Skeletal muscle satellite cell (primary cell): ENCODE results near the gene SPATA9.

Source experiments
- H3K27me3 ChIP-seq: 2 replicates; pipeline ENCODE4 v1.7.0; 2013; ENCODE audit warnings: low read length; ENCODE audit not compliant: control insufficient read depth, insufficient read depth
- H3K36me3 ChIP-seq: 2 replicates; pipeline ENCODE4 v1.7.0; 2013; ENCODE audit warnings: mild to moderate bottlenecking, control low read depth, low read length; ENCODE audit not compliant: insufficient read depth
- H3K4me1 ChIP-seq: 2 replicates; pipeline ENCODE4 v1.7.0; 2013; ENCODE audit warnings: low read length; ENCODE audit not compliant: control insufficient read depth, insufficient read depth
- H3K4me2 ChIP-seq: 2 replicates; pipeline ENCODE4 v1.7.0; 2013; ENCODE audit warnings: mild to moderate bottlenecking, low read length
- H3K4me3 ChIP-seq: 2 replicates; pipeline ENCODE4 v1.7.0; 2013; ENCODE audit warnings: low read length
- H3K9ac ChIP-seq: 2 replicates; pipeline ENCODE4 v1.7.0; 2013; ENCODE audit warnings: mild to moderate bottlenecking, low read depth, low read length, moderate library complexity
- H3K9me3 ChIP-seq: replicated peaks from 2 replicates; pipeline ENCODE4 v1.7.0; 2013; ENCODE audit warnings: mild to moderate bottlenecking, control low read depth, low read length

SPATA9 gene

GRCh38 chr5:95699337-95699736 lies 16.5 kb upstream of the SPATA9 start:
- Histone ChIP-seq H3K36me3 (no peaks in the 10 kb centered on the region), H3K9ac (no peak overlapping the region), H3K4me2 (no peak overlapping the region), H3K4me3 (no peak overlapping the region), H3K9me3 (no peaks in the 10 kb centered on the region), H3K27me3 (no peaks in the 10 kb centered on the region), H3K4me1 (no peaks in the 10 kb centered on the region)

- Histone ChIP-seq H3K36me3 (no peaks in the 10 kb centered on the region), H3K4me1 (no peaks in the 10 kb centered on the region), H3K4me3 (no peak overlapping the region), H3K9ac (no peak overlapping the region), H3K9me3 (no peaks in the 10 kb centered on the region), H3K27me3 (no peaks in the 10 kb centered on the region), H3K4me2 (no peak overlapping the region)
Measured at GRCh38 chr5:95697781-95698681, 15.2 kb upstream of the SPATA9 start.

GRCh38 chr5:95690333-95690732 lies 7.5 kb upstream of the SPATA9 start:
- Histone ChIP-seq H3K4me2 (no peak overlapping the region), H3K27me3 (no peaks in the 10 kb centered on the region)

GRCh38 chr5:95689680-95690079 lies 6.9 kb upstream of the SPATA9 start:
- H3K9ac ChIP-seq = no peak overlapping the region
- H3K27me3 ChIP-seq = no peaks in the 10 kb centered on the region
- H3K4me3 ChIP-seq = no peak overlapping the region

More at GRCh38 chr5:95690333-95690732, 7.5 kb upstream of the SPATA9 start:
- Histone ChIP-seq H3K4me1 (no peaks in the 10 kb centered on the region), H3K9ac (no peak overlapping the region), H3K9me3 (no peaks in the 10 kb centered on the region), H3K4me3 (no peak overlapping the region), H3K36me3 (no peaks in the 10 kb centered on the region)

GRCh38 chr5:95686651-95687050 lies 3.9 kb upstream of the SPATA9 start:
- H3K9ac ChIP-seq = no peak overlapping the region
- no peaks in the 10 kb centered on the region for H3K4me1 ChIP-seq
- H3K36me3 ChIP-seq = no peaks in the 10 kb centered on the region
- no peak overlapping the region for H3K4me3 ChIP-seq
- no peak overlapping the region for H3K4me2 ChIP-seq
- H3K27me3 ChIP-seq = no peaks in the 10 kb centered on the region
- no peaks in the 10 kb centered on the region for H3K9me3 ChIP-seq

More at GRCh38 chr5:95689680-95690079, 6.9 kb upstream of the SPATA9 start:
- Histone ChIP-seq H3K36me3 (no peaks in the 10 kb centered on the region), H3K4me2 (no peak overlapping the region), H3K9me3 (no peaks in the 10 kb centered on the region), H3K4me1 (no peaks in the 10 kb centered on the region)

GRCh38 chr5:95684361-95684760 lies 1.6 kb upstream of the SPATA9 start:
- Histone ChIP-seq H3K9me3 (no peaks in the 10 kb centered on the region), H3K9ac (no peak overlapping the region), H3K36me3 (no peaks in the 10 kb centered on the region), H3K4me1 (no peaks in the 10 kb centered on the region), H3K4me3 (no peak overlapping the region), H3K27me3 (no peaks in the 10 kb centered on the region), H3K4me2 (no peak overlapping the region)

GRCh38 chr5:95673081-95673480 lies 9.7 kb downstream of the SPATA9 start:
- H3K4me1 ChIP-seq = peaks cover 25% of the 10 kb centered on the region
- H3K9me3 ChIP-seq = no peaks in the 10 kb centered on the region
- H3K36me3 ChIP-seq = no peaks in the 10 kb centered on the region
- H3K4me3 ChIP-seq = no peak overlapping the region
- no peak overlapping the region for H3K9ac ChIP-seq
- H3K4me2 ChIP-seq = no peak overlapping the region
- H3K27me3 ChIP-seq = no peaks in the 10 kb centered on the region

GRCh38 chr5:95672641-95673040 lies 10.2 kb downstream of the SPATA9 start:
- no peak overlapping the region for H3K4me2 ChIP-seq
- H3K27me3 ChIP-seq = no peaks in the 10 kb centered on the region
- no peak overlapping the region for H3K9ac ChIP-seq
- H3K4me1 ChIP-seq = peaks cover 28% of the 10 kb centered on the region
- H3K36me3 ChIP-seq = no peaks in the 10 kb centered on the region
- no peak overlapping the region for H3K4me3 ChIP-seq
- no peaks in the 10 kb centered on the region for H3K9me3 ChIP-seq

- H3K9ac ChIP-seq = no peak overlapping the region
- no peaks in the 10 kb centered on the region for H3K9me3 ChIP-seq
- H3K4me3 ChIP-seq = no peak overlapping the region
Measured at GRCh38 chr5:95671826-95672225, 11.0 kb downstream of the SPATA9 start.

GRCh38 chr5:95670568-95670967 lies 12.2 kb downstream of the SPATA9 start:
- no peak overlapping the region for H3K4me2 ChIP-seq
- H3K4me3 ChIP-seq = no peak overlapping the region
- no peak overlapping the region for H3K9ac ChIP-seq
- no peaks in the 10 kb centered on the region for H3K9me3 ChIP-seq
- H3K27me3 ChIP-seq = no peaks in the 10 kb centered on the region
- H3K4me1 ChIP-seq = peaks cover 28% of the 10 kb centered on the region
- H3K36me3 ChIP-seq = no peaks in the 10 kb centered on the region

More at GRCh38 chr5:95671826-95672225, 11.0 kb downstream of the SPATA9 start:
- no peaks in the 10 kb centered on the region for H3K27me3 ChIP-seq
- peaks cover 28% of the 10 kb centered on the region for H3K4me1 ChIP-seq
- no peak overlapping the region for H3K4me2 ChIP-seq
- no peaks in the 10 kb centered on the region for H3K36me3 ChIP-seq

- no peak overlapping the region for H3K4me3 ChIP-seq
- H3K36me3 ChIP-seq = no peaks in the 10 kb centered on the region
- H3K4me1 ChIP-seq = peaks cover 28% of the 10 kb centered on the region
- H3K9me3 ChIP-seq = no peaks in the 10 kb centered on the region
- H3K27me3 ChIP-seq = no peaks in the 10 kb centered on the region
- no peak overlapping the region for H3K9ac ChIP-seq
- H3K4me2 ChIP-seq = peak overlapping the region; percentile 47
Measured at GRCh38 chr5:95669985-95670384, 12.8 kb downstream of the SPATA9 start.

GRCh38 chr5:95669540-95669939 lies 13.3 kb downstream of the SPATA9 start:
- no peak overlapping the region for H3K9ac ChIP-seq
- no peaks in the 10 kb centered on the region for H3K27me3 ChIP-seq
- peak overlapping the region; percentile 47 for H3K4me2 ChIP-seq
- no peaks in the 10 kb centered on the region for H3K36me3 ChIP-seq
- H3K4me1 ChIP-seq = peaks cover 28% of the 10 kb centered on the region
- no peaks in the 10 kb centered on the region for H3K9me3 ChIP-seq
- peak overlapping the region; percentile 0 for H3K4me3 ChIP-seq
